Dermis lymphatic vessel endothelial cell (primary cell): ENCODE data around the gene LMAN2. TPM values are rescaled to one million over a fixed set of nuclear protein-coding genes. Genes with fewer than 3 reads are reported as not detected.

Experiments used
- total RNA-seq: library from RNA; depleted of rRNA; stranded (reverse); fragments of >200 nt; gene quantifications from 2 replicates; pipeline ENCODE4 v1.2.1, GENCODE V29; 2014

Gene LMAN2
- 322 and 383 TPM in 2 replicates for total RNA-seq

GRCh38 chr5:177351392-177352329 is at the start of gene LMAN2:
Gene LMAN2, minus strand, starts transcription at chr5:177351668. Its CDS starts 21 bp downstream, at chr5:177351647.

GRCh38 chr5:177399997-177400868 is 48.8 kb upstream of the LMAN2 start, which contains the start of gene PFN3:
Gene PFN3, minus strand, starts transcription at chr5:177400661. Its CDS starts 85 bp downstream, at chr5:177400576.

GRCh38 chr5:177384134-177384533 is 32.7 kb upstream of the LMAN2 start, which contains the start of gene SLC34A1:
Gene SLC34A1, plus strand, starts transcription at chr5:177384434. Its CDS starts 1,308 bp downstream, at chr5:177385742.

GRCh38 chr5:177357459-177358351 is 6.2 kb upstream of the LMAN2 start, which contains the start of gene RGS14:
Gene RGS14, plus strand, starts transcription at chr5:177357924. Its CDS starts 101 bp downstream, at chr5:177358025.

GRCh38 chr5:177311723-177312648 is 39.5 kb downstream of the LMAN2 start, which contains the start of gene MXD3:
Gene MXD3, minus strand, starts transcription at chr5:177311898. Its CDS starts 68 bp downstream, at chr5:177311830.

GRCh38 chr5:177303121-177303924 is 48.1 kb downstream of the LMAN2 start, which contains the start of the genes PRELID1 and RAB24:
Gene PRELID1, plus strand, starts transcription at chr5:177303799. Its CDS starts 187 bp downstream, at chr5:177303986.
Gene RAB24, minus strand, starts transcription at chr5:177303719. Its CDS starts 431 bp downstream, at chr5:177303288.

Other genes with a start within 250 kb of the LMAN2 start
- gene NSD1, start 217.9 kb downstream of the LMAN2 start, total RNA-seq = 23.4 and 33.4 TPM in 2 replicates
- 12.4 and 14.0 TPM in 2 replicates for gene RAB24, start 47.9 kb downstream of the LMAN2 start, total RNA-seq
- 80.0 and 94.9 TPM in 2 replicates for gene PRELID1, start 47.9 kb downstream of the LMAN2 start, total RNA-seq
- 3.9 and 4.2 TPM in 2 replicates for gene MXD3, start 39.8 kb downstream of the LMAN2 start, total RNA-seq
- gene RGS14, start 6.3 kb upstream of the LMAN2 start, total RNA-seq = 4.6 and 5.1 TPM in 2 replicates
- not detected in 2 replicates for gene SLC34A1, start 32.8 kb upstream of the LMAN2 start, total RNA-seq
- not detected in 2 replicates for gene PFN3, start 49.0 kb upstream of the LMAN2 start, total RNA-seq
- gene F12, start 57.9 kb upstream of the LMAN2 start, total RNA-seq = 0.54 and 0.77 TPM in 2 replicates
- gene GRK6, start 75.0 kb upstream of the LMAN2 start, total RNA-seq = 13.1 and 15.0 TPM in 2 replicates
- gene PRR7, start 95.1 kb upstream of the LMAN2 start, total RNA-seq = 1.3 and 1.6 TPM in 2 replicates
- 91.8 and 130 TPM in 2 replicates for gene DBN1, start 122.0 kb upstream of the LMAN2 start, total RNA-seq
- 27.2 and 30.5 TPM in 2 replicates for gene PDLIM7, start 145.9 kb upstream of the LMAN2 start, total RNA-seq
- gene DOK3, start 158.2 kb upstream of the LMAN2 start, total RNA-seq = 1.4 and 2.1 TPM in 2 replicates
- 65.1 and 72.5 TPM in 2 replicates for gene DDX41, start 165.3 kb upstream of the LMAN2 start, total RNA-seq
- 13.2 and 14.8 TPM in 2 replicates for gene FAM193B, start 202.9 kb upstream of the LMAN2 start, total RNA-seq
- 109 and 137 TPM in 2 replicates for gene TMED9, start 240.5 kb upstream of the LMAN2 start, total RNA-seq
- 21.7 and 26.9 TPM in 2 replicates for gene B4GALT7, start 248.5 kb upstream of the LMAN2 start, total RNA-seq